MG63 (cell line): ENCODE measurements around the gene RABGAP1L. TPM values are rescaled to one million over a fixed set of nuclear protein-coding genes. Genes with fewer than 3 reads are reported as not detected.

Experiments
- DNase-seq: peaks from one replicate; pipeline ENCODE4 v3.0.0-alpha.2; 2020
- H3K27me3 ChIP-seq: fragments of 250-450 bp; sonication (Bioruptor Pico); 2 replicates; pipeline ENCODE4 v1.5.1; 2020; ENCODE audit warnings: mild to moderate bottlenecking, moderate library complexity
- H3K36me3 ChIP-seq: fragments of 250-450 bp; sonication (Bioruptor Pico); 2 replicates; pipeline ENCODE4 v1.5.1; 2020; ENCODE audit warnings: mild to moderate bottlenecking, moderate library complexity
- H3K4me3 ChIP-seq: fragments of 250-450 bp; sonication (Bioruptor Pico); 2 replicates; pipeline ENCODE4 v1.5.1; 2020; ENCODE audit warnings: mild to moderate bottlenecking, moderate library complexity
- H3K9me3 ChIP-seq: fragments of 250-450 bp; sonication (Bioruptor Pico); 2 replicates; pipeline ENCODE4 v1.5.1; 2020; ENCODE audit warnings: mild to moderate bottlenecking, moderate library complexity
- total RNA-seq: library from RNA; depleted of rRNA; stranded (reverse); fragments of >200 nt; shearing (Covaris generic); gene quantifications from 2 replicates; pipeline ENCODE4 v1.2.3, GENCODE V29; 2014; ENCODE audit warnings: low replicate concordance

Gene RABGAP1L
- total RNA-seq, 1 experiment from 2014 or later: 14.8 TPM

DNA sequence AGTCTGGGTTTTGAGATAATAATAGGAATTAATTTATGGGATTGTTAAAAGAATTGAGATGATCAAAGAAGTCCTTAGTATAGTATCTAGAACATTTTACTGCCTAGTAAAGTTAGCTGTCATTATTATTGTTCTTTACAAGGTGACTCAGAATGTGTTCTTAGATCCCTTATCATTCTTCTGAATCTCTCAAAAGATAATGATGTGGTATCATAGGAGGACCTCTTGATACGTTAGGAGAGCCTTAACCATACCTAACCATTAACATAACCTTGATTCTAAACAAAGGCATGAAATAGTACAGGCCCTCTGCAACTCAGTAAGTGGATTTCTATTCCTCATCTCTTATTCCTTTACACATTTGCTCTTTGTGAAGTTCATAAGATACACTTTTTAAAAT lies 593.8 kb downstream of the RABGAP1L start:
- H3K9me3 ChIP-seq: no peaks in the 10 kb centered on the region
- H3K27me3 ChIP-seq: no peaks in the 10 kb centered on the region
- H3K4me3 ChIP-seq: no peak overlapping the region
- no peaks in the 10 kb centered on the region for H3K36me3 ChIP-seq
- no peak for DNase-seq

DNA sequence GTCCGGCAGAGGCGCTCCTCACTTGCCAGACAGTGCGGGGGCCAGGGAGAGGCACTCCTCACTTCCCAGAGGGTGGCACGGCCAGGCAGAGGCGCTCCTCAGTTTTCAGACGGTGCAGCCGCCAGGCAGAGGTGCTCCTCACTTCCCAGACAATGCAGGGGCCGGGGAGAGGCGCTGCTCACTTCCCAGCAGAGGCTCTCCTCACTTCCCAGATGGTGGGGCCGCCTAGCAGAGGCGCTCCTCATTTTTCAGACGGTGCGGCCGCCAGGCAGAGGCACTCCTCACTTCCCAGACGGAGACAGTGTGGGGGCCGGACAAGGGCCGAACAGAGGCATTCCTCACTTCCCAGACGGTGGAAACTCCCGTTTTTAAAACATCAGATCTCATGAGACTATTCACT lies 602.0 kb downstream of the RABGAP1L start:
- Histone ChIP-seq H3K36me3 (no peaks in the 10 kb centered on the region), H3K27me3 (no peaks in the 10 kb centered on the region), H3K9me3 (no peaks in the 10 kb centered on the region), H3K4me3 (no peak overlapping the region)
- no peak for DNase-seq

DNA sequence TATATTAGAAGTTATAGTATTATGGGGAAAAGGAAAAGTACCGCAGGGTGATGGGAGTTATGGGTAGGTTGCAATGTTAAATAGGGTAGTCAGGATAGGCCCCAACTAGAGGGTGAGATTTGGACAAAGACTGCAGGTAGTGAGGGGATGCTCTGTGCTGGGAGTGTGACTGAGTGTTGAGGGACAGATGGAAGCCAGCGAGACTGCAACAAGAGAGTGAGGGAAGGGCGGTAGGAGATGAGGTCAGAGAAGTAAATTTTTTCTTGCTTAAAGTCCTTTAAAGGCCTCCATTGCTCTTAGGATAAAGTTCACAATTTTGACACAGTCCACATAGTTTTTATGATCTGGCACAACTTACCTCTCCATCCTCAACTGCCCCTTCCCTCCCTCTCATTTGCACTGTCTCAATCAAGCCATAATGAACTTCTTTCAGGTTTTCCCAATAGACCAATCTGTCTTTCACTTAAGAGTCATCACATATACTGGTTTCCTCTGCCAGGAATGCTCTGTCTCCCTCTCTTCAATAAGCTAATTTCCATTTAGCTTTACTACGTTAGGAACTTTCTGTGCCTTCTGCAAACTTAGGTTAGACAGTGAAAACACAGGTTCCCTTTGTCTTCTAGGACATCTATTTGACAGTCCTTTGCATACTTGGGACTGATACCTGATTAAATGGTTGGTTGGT lies 602.7 kb downstream of the RABGAP1L start:
- Histone ChIP-seq H3K4me3 (no peak overlapping the region), H3K9me3 (no peaks in the 10 kb centered on the region), H3K36me3 (no peaks in the 10 kb centered on the region), H3K27me3 (no peaks in the 10 kb centered on the region)
- DNase-seq: no peak

DNA sequence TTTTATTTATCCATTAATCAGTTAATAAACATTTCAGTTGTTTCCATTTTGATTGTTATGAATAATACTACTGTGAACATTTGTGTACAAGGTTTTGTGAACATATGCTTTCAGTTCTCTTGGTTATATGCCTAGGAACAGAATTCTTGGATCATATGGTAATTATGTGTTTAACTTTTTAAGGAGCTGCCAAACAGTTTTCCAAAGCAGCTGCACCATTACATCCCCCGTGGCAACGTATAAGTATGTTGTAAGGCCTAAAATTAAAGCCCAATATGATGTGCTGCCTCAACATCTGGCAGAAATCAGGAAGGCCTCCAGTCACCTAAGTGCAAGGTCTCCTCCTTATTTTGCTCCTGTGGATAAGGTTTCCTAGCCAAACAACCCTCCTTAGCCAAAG lies 604.9 kb downstream of the RABGAP1L start:
- DNase-seq: no peak
- no peak overlapping the region for H3K4me3 ChIP-seq
- no peaks in the 10 kb centered on the region for H3K36me3 ChIP-seq
- no peaks in the 10 kb centered on the region for H3K27me3 ChIP-seq
- no peaks in the 10 kb centered on the region for H3K9me3 ChIP-seq

DNA sequence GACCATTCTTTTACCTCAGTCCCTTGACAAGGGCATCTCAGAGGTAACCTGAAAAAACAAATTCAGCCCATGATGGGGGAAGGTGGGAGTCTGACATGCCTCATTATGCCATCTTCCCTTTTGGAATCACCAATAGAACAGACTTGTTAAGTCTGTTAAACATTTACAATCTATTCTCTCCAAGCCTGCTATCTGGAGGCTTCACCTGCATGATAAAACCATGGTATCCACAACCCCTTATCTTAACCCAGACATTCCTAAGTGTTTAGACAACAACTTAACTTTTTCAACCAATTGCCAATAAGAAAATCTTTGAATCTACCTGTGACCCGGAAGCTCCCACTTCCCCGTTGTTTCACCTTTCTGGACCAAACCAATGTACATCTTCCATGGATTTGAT lies 607.4 kb downstream of the RABGAP1L start:
- no peaks in the 10 kb centered on the region for H3K36me3 ChIP-seq
- no peak overlapping the region for H3K4me3 ChIP-seq
- H3K27me3 ChIP-seq: no peaks in the 10 kb centered on the region
- DNase-seq: no peak
- H3K9me3 ChIP-seq: no peaks in the 10 kb centered on the region

DNA sequence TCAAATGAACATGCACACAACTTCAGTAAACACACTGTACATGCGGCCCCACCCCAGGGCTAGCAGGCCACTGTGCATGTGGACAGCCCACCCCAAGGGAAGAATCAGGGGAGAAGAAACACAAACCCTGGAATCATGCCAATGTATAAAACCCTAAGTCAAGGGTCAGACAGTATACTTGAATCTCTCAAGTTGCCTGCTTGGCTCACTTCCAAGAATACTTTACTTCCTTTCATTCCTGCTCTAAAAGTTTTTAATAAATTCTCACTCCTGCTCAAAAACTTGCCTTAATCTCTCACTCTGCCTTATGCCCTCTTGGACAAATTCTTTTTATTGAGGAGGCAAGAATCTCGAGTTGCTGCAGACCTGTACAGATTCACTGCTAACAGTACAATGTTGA lies 609.2 kb downstream of the RABGAP1L start:
- Histone ChIP-seq H3K9me3 (no peaks in the 10 kb centered on the region), H3K36me3 (no peaks in the 10 kb centered on the region), H3K27me3 (no peaks in the 10 kb centered on the region), H3K4me3 (no peak overlapping the region)
- no peak for DNase-seq

DNA sequence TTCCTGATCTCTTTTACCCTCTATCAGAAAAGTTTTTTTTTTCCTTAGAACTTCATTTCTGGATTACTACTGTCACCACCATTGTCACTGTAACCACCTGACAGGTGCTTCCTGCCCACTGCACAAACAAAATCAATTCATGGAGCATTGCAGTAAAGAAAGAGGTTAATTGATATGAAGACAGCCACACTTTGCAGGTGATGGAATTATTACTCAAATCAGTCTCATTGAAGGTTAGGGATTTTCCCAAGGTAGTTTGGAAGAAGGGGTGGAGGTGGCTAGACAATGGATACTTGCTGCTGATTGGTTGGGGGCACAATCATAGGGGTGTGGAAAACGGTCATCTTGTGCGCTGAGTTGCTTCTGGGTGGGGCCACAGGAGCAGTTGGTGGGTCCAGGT lies 609.6 kb downstream of the RABGAP1L start:
- Histone ChIP-seq H3K4me3 (no peak overlapping the region), H3K27me3 (no peaks in the 10 kb centered on the region), H3K36me3 (no peaks in the 10 kb centered on the region), H3K9me3 (no peaks in the 10 kb centered on the region)
- no peak for DNase-seq

DNA sequence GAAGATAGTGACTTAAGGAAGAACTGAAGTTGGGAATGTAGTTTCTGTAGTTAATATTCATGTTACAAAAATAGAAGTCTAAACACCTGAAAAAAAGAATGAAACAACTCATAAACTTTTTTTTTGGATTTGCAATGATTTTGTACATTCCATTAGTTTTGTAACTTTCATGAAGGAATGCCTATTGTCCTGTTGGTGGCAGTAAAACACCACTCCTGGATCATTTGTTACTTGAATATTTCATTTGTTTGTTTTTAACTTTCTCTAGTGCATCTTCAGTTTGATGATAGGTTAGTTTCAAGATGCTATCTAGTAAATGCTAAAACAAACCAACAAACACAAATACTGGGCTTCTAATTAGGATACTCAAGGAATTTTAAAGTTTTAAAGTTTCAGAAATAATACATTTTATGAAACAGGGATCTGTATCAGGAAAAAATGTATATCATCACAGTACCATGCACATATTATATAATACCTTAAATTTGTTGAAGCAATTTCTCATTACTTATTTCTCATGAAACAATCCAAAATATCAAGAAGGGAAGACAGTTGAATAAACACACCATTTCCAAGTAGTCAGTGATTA lies 610.7 kb downstream of the RABGAP1L start:
- Histone ChIP-seq H3K9me3 (no peaks in the 10 kb centered on the region), H3K36me3 (no peaks in the 10 kb centered on the region), H3K27me3 (no peaks in the 10 kb centered on the region), H3K4me3 (no peak overlapping the region)
- DNase-seq: no peak

DNA sequence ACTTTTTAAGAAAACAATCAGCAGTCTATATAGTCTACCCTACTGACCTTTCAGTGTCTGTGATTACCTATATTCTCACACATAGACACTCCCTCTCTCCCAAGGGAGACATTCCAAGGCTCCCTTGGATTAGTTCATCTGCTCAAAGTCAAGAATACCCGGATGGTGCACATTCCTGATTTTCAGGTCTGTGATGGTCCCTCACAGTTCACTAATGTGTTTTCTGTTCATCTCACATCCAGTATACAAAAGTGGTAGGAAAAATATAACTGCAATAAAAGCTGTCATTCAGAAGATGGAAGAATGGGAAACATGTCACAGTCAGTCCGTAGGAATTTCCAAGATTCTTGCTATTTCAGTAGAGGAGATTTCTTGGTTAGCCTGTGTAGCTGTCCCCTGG lies 616.3 kb downstream of the RABGAP1L start:
- H3K27me3 ChIP-seq: no peaks in the 10 kb centered on the region
- H3K9me3 ChIP-seq: no peaks in the 10 kb centered on the region
- DNase-seq: no peak
- no peak overlapping the region for H3K4me3 ChIP-seq
- H3K36me3 ChIP-seq: no peaks in the 10 kb centered on the region

DNA sequence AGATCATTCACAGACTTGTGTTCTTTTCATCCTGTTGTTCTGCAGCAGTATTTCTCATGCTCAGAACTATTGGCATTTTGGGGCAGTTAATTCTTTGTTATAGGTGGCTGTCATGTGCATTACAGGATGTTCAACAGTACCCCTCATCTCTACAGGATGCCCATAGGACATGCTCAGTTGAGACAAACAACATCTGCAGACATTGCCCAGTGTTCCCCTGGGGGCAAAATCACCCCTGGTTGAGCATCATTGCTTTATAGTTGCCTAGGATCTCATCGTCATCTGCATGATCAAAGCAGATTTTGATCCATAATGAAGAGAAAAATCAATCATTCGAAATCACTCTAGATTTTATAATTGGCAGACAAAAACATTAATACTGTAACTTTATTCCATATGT lies 617.9 kb downstream of the RABGAP1L start:
- Histone ChIP-seq H3K27me3 (no peaks in the 10 kb centered on the region), H3K9me3 (no peaks in the 10 kb centered on the region), H3K36me3 (no peaks in the 10 kb centered on the region), H3K4me3 (no peak overlapping the region)
- no peak for DNase-seq

DNA sequence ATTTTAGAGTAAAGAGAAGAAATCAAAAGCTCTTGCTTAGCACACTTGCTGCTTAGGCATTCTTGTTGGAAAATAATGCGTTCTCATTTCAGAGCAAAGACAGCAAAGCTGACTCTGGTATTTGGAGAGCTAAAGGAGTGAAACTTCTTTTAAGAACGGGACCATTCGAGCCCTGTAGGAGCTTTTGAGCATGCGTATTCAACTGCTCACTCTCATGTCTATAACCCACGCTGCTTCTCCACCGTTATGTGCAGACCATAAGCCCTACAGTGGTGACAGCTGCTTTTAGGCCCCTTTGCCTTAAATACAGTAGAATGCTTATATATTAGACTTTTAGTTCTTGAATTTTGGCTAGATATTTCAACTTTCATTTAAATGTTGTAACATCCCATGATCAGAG lies 626.2 kb downstream of the RABGAP1L start:
- H3K36me3 ChIP-seq: no peaks in the 10 kb centered on the region
- no peaks in the 10 kb centered on the region for H3K27me3 ChIP-seq
- no peaks in the 10 kb centered on the region for H3K9me3 ChIP-seq
- H3K4me3 ChIP-seq: no peak overlapping the region
- DNase-seq: no peak

DNA sequence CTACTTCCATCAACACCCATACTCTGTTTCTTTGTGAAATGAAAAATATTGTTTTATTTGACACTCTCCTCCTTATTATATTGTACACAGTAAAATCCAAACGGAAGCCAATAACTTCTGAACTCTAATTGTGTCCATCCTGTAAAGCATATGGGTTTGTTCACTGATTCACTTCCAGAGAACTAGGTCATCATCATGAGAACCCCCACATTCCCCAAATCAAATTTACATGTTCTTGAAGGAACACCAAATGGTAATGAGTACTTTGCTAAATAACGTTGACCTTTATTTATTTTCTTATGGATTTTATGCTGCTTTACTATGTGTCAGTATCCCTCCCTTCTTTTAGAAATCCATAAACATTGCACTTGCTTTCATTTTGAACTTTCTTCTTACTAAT lies 627.0 kb downstream of the RABGAP1L start:
- Histone ChIP-seq H3K27me3 (no peaks in the 10 kb centered on the region), H3K9me3 (no peaks in the 10 kb centered on the region), H3K4me3 (no peak overlapping the region), H3K36me3 (no peaks in the 10 kb centered on the region)
- no peak for DNase-seq

DNA sequence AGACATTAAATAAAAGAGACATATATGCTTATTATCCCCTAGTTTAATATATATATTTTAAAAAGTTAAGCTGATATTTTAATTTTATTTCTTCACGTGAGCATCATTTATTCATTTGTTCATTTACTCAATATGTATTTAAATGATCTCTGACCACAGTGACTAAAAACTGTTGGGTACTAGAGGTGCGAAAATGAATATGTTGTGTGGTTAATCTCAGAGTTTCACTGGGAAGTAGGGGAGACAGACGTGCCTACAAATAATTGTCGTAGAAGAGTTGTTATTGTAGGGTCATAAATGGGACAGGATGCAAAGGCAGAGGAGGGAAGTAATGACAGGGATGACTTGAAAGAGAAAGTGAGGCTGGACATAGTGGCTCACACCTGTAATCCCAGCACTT lies 627.4 kb downstream of the RABGAP1L start:
- Histone ChIP-seq H3K4me3 (no peak overlapping the region), H3K9me3 (no peaks in the 10 kb centered on the region), H3K27me3 (no peaks in the 10 kb centered on the region), H3K36me3 (no peaks in the 10 kb centered on the region)
- DNase-seq: no peak

DNA sequence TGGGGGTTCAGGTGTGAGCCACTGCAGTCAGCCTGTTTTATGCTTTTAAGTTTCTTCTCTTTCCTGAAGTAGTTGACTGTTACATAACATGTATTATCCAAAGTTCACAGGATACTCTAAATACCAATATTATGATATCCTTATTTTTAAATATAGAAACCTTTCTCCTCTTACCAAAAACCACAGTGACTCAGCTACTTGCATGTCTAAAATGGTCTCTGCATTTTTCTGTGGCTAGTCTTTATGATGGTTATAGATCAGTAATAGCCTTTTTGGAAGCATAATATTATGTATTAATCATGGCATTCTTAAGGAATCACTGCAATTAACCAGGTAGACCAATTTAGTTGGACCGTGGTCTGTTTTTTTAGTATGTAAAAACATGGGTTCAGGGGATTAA lies 629.7 kb downstream of the RABGAP1L start:
- Histone ChIP-seq H3K9me3 (no peaks in the 10 kb centered on the region), H3K36me3 (no peaks in the 10 kb centered on the region), H3K27me3 (no peaks in the 10 kb centered on the region), H3K4me3 (no peak overlapping the region)
- DNase-seq: no peak

DNA sequence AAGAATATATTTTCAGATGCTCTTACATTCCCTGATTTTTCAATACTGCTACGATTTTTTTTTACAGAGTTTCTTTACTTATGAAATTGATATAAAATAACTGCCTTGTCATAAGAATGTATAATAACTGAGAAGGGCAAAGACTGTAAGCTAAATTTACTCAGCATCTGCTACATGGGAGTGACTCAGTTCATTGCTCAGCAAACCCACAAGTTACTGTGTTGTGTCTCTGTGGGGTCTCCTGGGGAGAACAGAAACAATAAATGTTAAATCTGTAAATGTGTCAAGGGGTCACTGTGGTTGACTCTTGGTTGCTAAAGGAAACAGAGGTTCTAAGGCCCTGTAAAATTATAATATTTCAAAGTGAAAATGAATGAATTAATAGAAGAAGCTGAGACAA lies 630.1 kb downstream of the RABGAP1L start:
- no peak overlapping the region for H3K4me3 ChIP-seq
- no peaks in the 10 kb centered on the region for H3K27me3 ChIP-seq
- no peaks in the 10 kb centered on the region for H3K36me3 ChIP-seq
- DNase-seq: peak; percentile 59
- H3K9me3 ChIP-seq: no peaks in the 10 kb centered on the region

DNA sequence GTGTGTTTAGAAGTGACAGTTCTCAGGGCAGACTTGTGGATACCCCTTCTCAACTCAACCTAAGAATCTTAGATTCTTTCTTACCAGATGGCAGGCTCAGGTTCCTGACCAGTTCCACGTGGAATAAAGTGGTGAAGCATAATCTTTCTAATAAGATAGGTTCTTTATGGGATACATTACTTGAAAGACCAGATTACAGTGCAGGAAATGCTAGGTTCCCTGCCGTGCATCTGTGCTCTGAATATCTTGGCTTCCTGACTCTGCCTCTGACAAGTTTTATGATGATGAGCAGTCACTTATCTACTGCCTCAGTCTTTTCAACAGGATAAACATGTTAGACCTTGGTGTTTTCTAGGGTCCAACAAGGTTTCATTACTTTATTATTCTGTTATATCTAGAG lies 632.5 kb downstream of the RABGAP1L start:
- Histone ChIP-seq H3K27me3 (no peaks in the 10 kb centered on the region), H3K36me3 (no peaks in the 10 kb centered on the region), H3K4me3 (no peak overlapping the region), H3K9me3 (no peaks in the 10 kb centered on the region)
- peak; percentile 17 for DNase-seq

DNA sequence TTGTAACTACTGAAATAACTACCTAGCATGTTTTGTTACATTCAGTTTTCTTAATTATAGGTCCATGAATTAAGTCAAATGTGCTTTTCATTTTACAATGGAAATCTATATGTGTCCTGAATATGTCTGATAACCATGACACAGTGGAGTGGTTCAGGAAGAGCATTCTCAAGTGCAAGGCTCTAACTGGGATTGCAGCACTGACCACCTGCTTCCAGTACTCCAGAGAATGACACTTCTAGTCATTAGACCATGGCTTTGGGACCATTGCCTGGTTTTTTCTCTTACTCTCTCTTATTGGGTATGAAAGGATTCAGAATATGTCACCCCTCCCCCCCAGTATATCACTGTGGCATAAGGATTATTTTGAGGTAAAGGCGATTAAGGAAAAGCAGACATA lies 635.5 kb downstream of the RABGAP1L start:
- DNase-seq: no peak

DNA sequence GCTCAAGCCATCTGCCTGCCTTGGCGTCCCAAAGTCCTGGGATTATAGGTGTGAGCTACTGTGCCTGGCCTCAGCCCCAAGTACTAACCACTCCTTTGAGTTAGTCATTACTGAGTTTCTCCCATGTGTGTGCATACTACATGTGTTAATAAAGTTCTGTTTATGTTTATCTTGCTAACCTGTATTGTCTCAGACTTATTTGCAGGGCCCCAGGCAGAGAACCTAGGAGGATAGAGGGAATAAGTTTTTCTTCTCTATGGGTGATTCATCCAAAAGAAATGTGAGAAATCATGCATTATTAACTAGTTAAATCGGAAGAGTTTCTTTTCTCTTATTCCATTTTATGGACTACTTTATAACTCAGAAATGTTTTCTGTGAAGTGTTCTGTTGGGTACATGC lies 636.5 kb downstream of the RABGAP1L start:
- H3K36me3 ChIP-seq: no peaks in the 10 kb centered on the region
- H3K4me3 ChIP-seq: no peak overlapping the region
- peak; percentile 40 for DNase-seq
- no peaks in the 10 kb centered on the region for H3K9me3 ChIP-seq
- H3K27me3 ChIP-seq: no peaks in the 10 kb centered on the region

More for the DNA sequence above, 635.5 kb downstream of the RABGAP1L start:
- Histone ChIP-seq H3K9me3 (no peaks in the 10 kb centered on the region), H3K4me3 (no peak overlapping the region), H3K27me3 (no peaks in the 10 kb centered on the region), H3K36me3 (no peaks in the 10 kb centered on the region)
